CD4-positive, CD25-positive, alpha-beta regulatory T cell (primary cell): ENCODE measurements around the gene OR52B4. TPM values are rescaled to one million over a fixed set of nuclear protein-coding genes. Genes with fewer than 3 reads are reported as not detected.

ENCODE experiments used
- polyA plus RNA-seq, 4 donors: library from polyadenylated mRNA; unstranded; fragments of 300-500 nt; fragmentation: Illumina TruSeq; gene quantifications; one replicate each; pipeline ENCODE4 v1.2.3, GENCODE V29; 2021
- total RNA-seq: library from RNA; stranded (reverse); gene quantifications from one replicate; pipeline ENCODE4 v1.2.3, GENCODE V29; 2022

OR52B4 gene
- total and polyA plus RNA-seq, 5 donors from 2014 or later, result not detected

Other genes starting within 250 kb of the OR52B4 start
- 27.1 TPM for gene TRIM21, start 25.3 kb upstream of the OR52B4 start, total RNA-seq
- 10 to 100 TPM; 60.1 to 79.3 (median 68.4) TPM for gene TRIM21, start 25.3 kb upstream of the OR52B4 start, polyA plus RNA-seq
- gene OR52K2, start 80.9 kb upstream of the OR52B4 start, total RNA-seq, result not detected
- gene OR52K2, start 80.9 kb upstream of the OR52B4 start, polyA plus RNA-seq, result not detected
- not detected for gene OR52K1, start 114.3 kb upstream of the OR52B4 start, total RNA-seq
- not detected for gene OR52K1, start 114.3 kb upstream of the OR52B4 start, polyA plus RNA-seq
- not detected for gene OR52M1, start 176.8 kb upstream of the OR52B4 start, total RNA-seq
- gene OR52M1, start 176.8 kb upstream of the OR52B4 start, polyA plus RNA-seq, result not detected
- not detected for gene OR52I2, start 213.4 kb upstream of the OR52B4 start, total RNA-seq
- gene OR52I2, start 213.4 kb upstream of the OR52B4 start, polyA plus RNA-seq, result not detected
- gene OR52I1, start 225.7 kb upstream of the OR52B4 start, total RNA-seq, result not detected
- gene OR52I1, start 225.7 kb upstream of the OR52B4 start, polyA plus RNA-seq, result not detected
- 10.1 TPM for gene TRIM68, start 239.8 kb upstream of the OR52B4 start, total RNA-seq
- gene TRIM68, start 239.8 kb upstream of the OR52B4 start, polyA plus RNA-seq, result 10 to 100 TPM; 17.0 to 22.3 (median 18.4) TPM